GM10248 (cell line): ENCODE data around the gene YY1AP1.
"Not testable (repeated sequence)": the region's sequence is repeated elsewhere in the genome, so short reads cannot be mapped to it uniquely, and the experiment has no call there.

ENCODE experiments used
- CTCF ChIA-PET: fragments of 300-600 bp; sonication (Branson Sonifier 250); formaldehyde crosslinking; extraction: SDS; loops from one replicate; lab custom pipeline; 2021; ENCODE audit warnings: antibody characterized with exemption; lab: Yijun Ruan, JAX
- POLR2A ChIA-PET: fragments of 350-650 bp; sonication (Branson Sonifier 250); formaldehyde crosslinking; extraction: SDS; loops from one replicate; lab custom pipeline; 2020; ENCODE audit warnings: antibody characterized with exemption; lab: Yijun Ruan, JAX
- DNase-seq: peaks from one replicate; pipeline ENCODE4 v3.0.0; 2012; ENCODE audit errors: extremely low spot score
- TF ChIP-seq, protein P1 (sequence below): IDR thresholded peaks from 2 replicates; pipeline ENCODE4 v1.5.1; 2012; ENCODE audit warnings: mild to moderate bottlenecking, low read depth; ENCODE audit errors: extremely low read depth, missing control alignments, control extremely low read depth

YY1AP1 gene

DNA sequence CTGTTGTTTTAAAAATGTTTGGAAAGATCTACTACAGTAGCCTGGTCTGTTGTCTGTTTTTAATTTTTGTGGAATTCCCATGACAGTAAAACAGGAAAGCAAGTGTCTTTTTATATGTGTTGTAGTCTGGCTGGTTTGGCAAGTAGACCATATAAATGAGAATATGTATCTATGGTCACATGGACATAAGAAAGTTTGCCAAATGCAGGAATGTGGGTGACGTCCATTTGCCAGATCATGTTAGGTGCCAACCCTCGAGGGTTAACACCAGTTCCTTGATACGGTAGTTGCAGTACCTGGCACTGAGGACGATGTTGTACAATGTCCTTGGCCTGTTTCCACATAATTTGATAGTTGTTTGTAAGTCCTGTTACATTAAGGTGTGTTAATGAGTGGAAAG lies 6.5 kb upstream of the YY1AP1 start:
- ChIA-PET CTCF (no interaction called here), POLR2A (no interaction called here)
- TF ChIP-seq, protein P1, sequence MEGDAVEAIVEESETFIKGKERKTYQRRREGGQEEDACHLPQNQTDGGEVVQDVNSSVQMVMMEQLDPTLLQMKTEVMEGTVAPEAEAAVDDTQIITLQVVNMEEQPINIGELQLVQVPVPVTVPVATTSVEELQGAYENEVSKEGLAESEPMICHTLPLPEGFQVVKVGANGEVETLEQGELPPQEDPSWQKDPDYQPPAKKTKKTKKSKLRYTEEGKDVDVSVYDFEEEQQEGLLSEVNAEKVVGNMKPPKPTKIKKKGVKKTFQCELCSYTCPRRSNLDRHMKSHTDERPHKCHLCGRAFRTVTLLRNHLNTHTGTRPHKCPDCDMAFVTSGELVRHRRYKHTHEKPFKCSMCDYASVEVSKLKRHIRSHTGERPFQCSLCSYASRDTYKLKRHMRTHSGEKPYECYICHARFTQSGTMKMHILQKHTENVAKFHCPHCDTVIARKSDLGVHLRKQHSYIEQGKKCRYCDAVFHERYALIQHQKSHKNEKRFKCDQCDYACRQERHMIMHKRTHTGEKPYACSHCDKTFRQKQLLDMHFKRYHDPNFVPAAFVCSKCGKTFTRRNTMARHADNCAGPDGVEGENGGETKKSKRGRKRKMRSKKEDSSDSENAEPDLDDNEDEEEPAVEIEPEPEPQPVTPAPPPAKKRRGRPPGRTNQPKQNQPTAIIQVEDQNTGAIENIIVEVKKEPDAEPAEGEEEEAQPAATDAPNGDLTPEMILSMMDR, result no peak
- no peak for DNase-seq

GRCh38 chr1:155694167-155694566 lies 5.6 kb upstream of the YY1AP1 start:
- TF ChIP-seq, protein P1, result no peak
- ChIA-PET CTCF (interaction anchor here (1.0 kb wide), 1 partner anchor 28 kb away, joined by 3 read pairs; no protein-coding TSS in a partner anchor), POLR2A (no interaction called here)
- no peak for DNase-seq

- CTCF ChIA-PET, result no interaction called here
- POLR2A ChIA-PET, result no interaction called here
- DNase-seq, result no peak
- TF ChIP-seq, protein P1, result no peak
Measured at GRCh38 chr1:155691992-155692528, 3.5 kb upstream of the YY1AP1 start.

DNA sequence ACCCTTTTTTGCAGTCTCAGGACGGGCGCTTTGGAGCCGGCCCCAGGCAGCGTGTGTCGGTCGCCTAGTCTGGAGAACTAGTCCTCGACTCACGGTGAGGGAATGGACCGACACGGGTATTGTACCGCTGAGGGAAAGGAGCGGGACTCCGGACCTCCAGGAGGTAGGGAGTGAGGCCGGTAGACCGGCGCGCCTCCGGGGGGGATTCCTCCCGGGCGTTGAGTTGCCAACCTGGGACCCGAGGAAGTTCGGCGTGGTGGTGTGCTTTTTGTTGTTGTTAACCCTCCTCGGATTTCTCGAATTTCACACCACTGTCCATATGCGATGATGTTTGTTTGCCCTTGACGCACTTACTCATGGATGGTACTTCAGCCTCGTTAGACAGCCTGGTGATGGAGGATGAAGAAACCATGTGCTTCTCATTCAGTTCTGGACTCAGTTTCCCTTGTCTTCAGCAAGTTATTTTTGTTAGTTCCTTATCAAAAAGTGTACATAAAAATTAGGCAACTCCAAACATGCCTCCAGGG lies 570 bp upstream of the YY1AP1 start, which contains the start of gene DAP3:
DAP3 (plus strand) TSS at position 11 of the 527 bp plus-strand sequence. CDS start 20,689 bp downstream, outside the sequence.
- DNase-seq, result peak; percentile 90
- CTCF ChIA-PET, result interaction anchor here (1.3 to 1.5 kb wide), 2 partner anchors 25 to 438 kb away, joined by 3 to 4 read pairs; no protein-coding TSS in a partner anchor
- POLR2A ChIA-PET, result not testable (repeated sequence)

DNA sequence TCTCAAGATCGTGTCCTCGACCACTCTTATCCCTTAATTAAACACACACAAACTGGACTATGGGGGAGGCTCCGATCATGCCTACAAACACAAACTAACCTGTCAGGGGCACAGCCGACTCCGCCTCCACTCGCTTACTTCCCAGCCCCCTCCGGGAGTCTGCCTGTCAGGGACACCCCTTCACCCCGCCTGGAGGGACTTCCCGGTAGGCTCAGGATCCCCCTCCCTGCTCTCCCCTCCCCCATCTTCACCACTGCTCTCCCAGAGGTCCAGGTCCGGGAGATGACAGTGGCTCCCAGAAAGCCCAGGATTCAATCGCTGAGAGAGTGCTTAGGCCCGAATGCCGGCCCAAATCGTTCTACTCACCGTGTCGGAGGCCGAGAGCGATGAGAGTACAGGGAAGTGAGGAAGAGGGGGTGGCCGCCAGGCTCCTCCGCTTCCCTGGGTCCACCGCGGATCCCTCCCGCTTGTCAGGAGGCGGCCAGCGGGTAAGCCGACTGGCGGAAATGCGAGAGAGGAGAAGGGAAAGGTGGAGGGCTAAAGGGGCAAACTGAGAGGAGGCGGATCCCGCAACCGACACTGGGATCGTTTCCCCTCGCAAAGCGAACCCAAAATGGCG lies 760 bp downstream of the YY1AP1 start:
- DNase-seq, CTCF ChIA-PET: not testable (repeated sequence)
- POLR2A ChIA-PET, result interaction anchor here (0.5 to 0.6 kb wide), 2 partner anchors 8 to 171 kb away, joined by 4 to 5 read pairs; no protein-coding TSS in a partner anchor

DNA sequence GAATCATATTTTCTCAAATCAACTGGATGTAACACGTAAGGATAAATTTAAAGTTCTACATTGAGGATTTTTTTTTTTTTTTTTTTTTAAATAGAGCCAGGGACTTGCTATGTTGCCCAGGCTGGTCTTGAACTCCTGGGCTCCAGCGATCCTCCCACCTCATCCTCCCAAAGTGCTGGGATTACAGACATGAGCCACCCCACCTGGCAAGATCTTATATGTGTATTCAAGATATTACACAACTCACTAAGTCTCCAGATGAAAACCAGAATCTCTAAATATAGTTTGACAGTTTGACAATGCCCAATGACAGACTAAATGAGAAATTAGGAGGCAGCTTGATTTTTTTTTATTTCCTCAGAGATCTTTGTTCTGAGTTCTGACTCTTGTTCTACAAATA lies 6.8 kb downstream of the YY1AP1 start:
- ChIA-PET CTCF (interaction anchor here (1.0 to 1.5 kb wide), 2 partner anchors 13 to 488 kb away, joined by 3 to 4 read pairs; no protein-coding TSS in a partner anchor), POLR2A (interaction anchor here (0.7 kb wide), 1 partner anchor 422 kb away, joined by 6 read pairs; no protein-coding TSS in a partner anchor)
- TF ChIP-seq, protein P1, result no peak
- no peak for DNase-seq

DNA sequence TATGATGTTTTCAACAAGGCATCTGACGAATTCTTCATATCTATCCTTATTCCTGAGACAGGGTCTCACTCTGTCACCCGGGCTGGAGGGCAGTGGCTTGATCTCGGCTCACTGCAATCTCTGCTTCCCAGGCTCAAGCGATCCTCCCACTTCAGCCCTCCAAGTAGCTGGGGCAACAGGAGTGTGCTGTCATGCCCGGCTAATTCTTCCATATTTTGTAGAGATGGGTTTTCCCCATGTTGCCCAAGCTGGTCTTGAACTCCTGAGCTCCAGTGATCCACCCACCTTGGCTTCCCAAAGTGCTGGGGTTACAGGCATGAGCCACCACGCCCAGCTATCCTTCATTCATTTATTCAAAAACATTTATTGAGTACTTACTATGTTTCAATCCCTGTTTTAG lies 8.0 kb downstream of the YY1AP1 start:
- TF ChIP-seq, protein P1, result no peak
- ChIA-PET CTCF (interaction anchor here (1.5 to 2.1 kb wide), 2 partner anchors 430 to 487 kb away, joined by 3 to 8 read pairs; no protein-coding TSS in a partner anchor), POLR2A (interaction anchor here (0.6 kb wide), 1 partner anchor 7 kb away, joined by 5 read pairs; no protein-coding TSS in a partner anchor)
- DNase-seq, result no peak

DNA sequence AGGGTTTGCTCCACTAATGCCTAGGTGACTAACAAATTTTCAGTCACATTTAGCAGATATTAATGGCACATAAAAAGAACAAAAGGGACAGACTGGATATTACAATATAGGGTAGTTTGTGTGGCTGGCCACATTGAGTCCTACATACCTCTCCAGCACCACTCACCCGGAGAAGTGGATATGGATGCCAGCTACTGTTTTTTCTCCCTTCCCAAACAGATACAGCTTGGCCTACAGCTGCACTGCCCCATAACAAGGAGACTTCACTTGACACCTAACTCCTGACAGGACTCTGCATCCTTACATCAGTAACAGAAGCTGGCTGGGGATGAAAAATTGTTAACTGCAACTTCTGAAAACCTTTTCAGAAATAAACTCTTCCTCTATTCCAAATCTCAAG lies 9.6 kb downstream of the YY1AP1 start:
- POLR2A ChIA-PET, DNase-seq: not testable (repeated sequence)
- CTCF ChIA-PET, result interaction anchor here (2.1 kb wide), 1 partner anchor 428 kb away, joined by 8 read pairs; no protein-coding TSS in a partner anchor
